Fibroblast of lung (primary cell): ENCODE measurements around the gene GALNT18. TPM values are rescaled to one million over a fixed set of nuclear protein-coding genes. Genes with fewer than 3 reads are reported as not detected.

Experiments used
- DNase-seq, 2 donors: peaks; one replicate each; pipeline versions ENCODE4 v3.0.0 to v3.0.0-alpha.2; 2010; ENCODE audit warnings: low read depth in 2 of 2
- H2AFZ ChIP-seq: 2 replicates; pipeline ENCODE4 v1.5.1; 2012; ENCODE audit warnings: low read length, control low read depth, inconsistent platforms
- H3K27ac ChIP-seq: 2 replicates; pipeline ENCODE4 v1.5.1; 2011; ENCODE audit warnings: low read length, control low read depth; ENCODE audit not compliant: insufficient read depth
- H3K27me3 ChIP-seq: 2 replicates; pipeline ENCODE4 v1.5.1; 2011; ENCODE audit warnings: mild to moderate bottlenecking, low read length; ENCODE audit not compliant: control insufficient read depth, insufficient read depth
- H3K36me3 ChIP-seq: 2 replicates; pipeline ENCODE4 v1.5.1; 2011; ENCODE audit warnings: low read length; ENCODE audit not compliant: control insufficient read depth, insufficient read depth
- H3K4me1 ChIP-seq: 2 replicates; pipeline ENCODE4 v1.5.1; 2011; ENCODE audit warnings: low read length; ENCODE audit not compliant: control insufficient read depth, insufficient read depth; ENCODE audit errors: extremely low read depth
- H3K4me2 ChIP-seq: 2 replicates; pipeline ENCODE4 v1.5.1; 2011; ENCODE audit warnings: low read length, control low read depth; ENCODE audit not compliant: insufficient read depth; ENCODE audit errors: extremely low read depth
- H3K4me3 ChIP-seq, 4 experiments: fragments of 200-600 bp in 1 of 4; sonication (generic) in 1 of 4; replicated peaks in 1 of 4; 2 replicates each; pipeline ENCODE4 v1.5.1; 2011 to 2016; ENCODE audit warnings: low read length in 4 of 4, low read depth in 3 of 4, mild to moderate bottlenecking in 3 of 4, control low read depth in 2 of 4, inconsistent platforms in 1 of 4, mixed read lengths in 1 of 4; ENCODE audit not compliant: insufficient read depth in 1 of 4; ENCODE audit errors: control extremely low read depth in 1 of 4
- H3K79me2 ChIP-seq: 2 replicates; pipeline ENCODE4 v1.5.1; 2012; ENCODE audit warnings: mild to moderate bottlenecking, low read length, inconsistent platforms; ENCODE audit not compliant: control insufficient read depth, insufficient read depth
- H3K9ac ChIP-seq: 2 replicates; pipeline ENCODE4 v1.5.1; 2011; ENCODE audit warnings: mild to moderate bottlenecking, low read length, control low read depth; ENCODE audit not compliant: insufficient read depth
- H3K9me3 ChIP-seq: 2 replicates; pipeline ENCODE4 v1.5.1; 2012; ENCODE audit warnings: low read depth, low read length; ENCODE audit not compliant: control insufficient read depth, insufficient read depth
- H4K20me1 ChIP-seq: 2 replicates; pipeline ENCODE4 v1.5.1; 2011; ENCODE audit warnings: low read length; ENCODE audit not compliant: control insufficient read depth, insufficient read depth; ENCODE audit errors: extremely low read depth
- EZH2 ChIP-seq: IDR thresholded peaks from 2 replicates; pipeline ENCODE4 v1.5.1; 2012; ENCODE audit warnings: low read length, control low read depth, mild to moderate bottlenecking; ENCODE audit errors: missing control alignments
- polyA plus RNA-seq, 2 donors: library from polyadenylated mRNA; depleted of rRNA in 1 of 2; stranded (reverse) in 1 of 2; unstranded in 1 of 2; fragments of >200 nt; gene quantifications; 2 replicates each; pipeline ENCODE4 v1.2.1, GENCODE V29; 2011 to 2012; ENCODE audit warnings: missing spikeins in 1 of 2
- total RNA-seq: library from RNA; depleted of rRNA; stranded (reverse); fragments of >200 nt; gene quantifications from 2 replicates; pipeline ENCODE4 v1.2.1, GENCODE V29; 2014
- TF ChIP-seq, protein P1 (sequence below), 2 donors: IDR thresholded peaks in 1 of 2; conservative IDR thresholded peaks in 1 of 2; 1 replicate in 1 of 2; 2 replicates in 1 of 2; pipeline ENCODE4 v1.5.1; 2011 to 2012; ENCODE audit warnings: low read length in 2 of 2, control low read depth in 1 of 2, inconsistent platforms in 1 of 2, low read depth in 1 of 2, mild to moderate bottlenecking in 1 of 2

Gene GALNT18
- total and polyA plus RNA-seq, 2 donors (not counting 1 experiment from before 2014, with no cell fraction given), result 0.50 to 19.3 TPM

DNA sequence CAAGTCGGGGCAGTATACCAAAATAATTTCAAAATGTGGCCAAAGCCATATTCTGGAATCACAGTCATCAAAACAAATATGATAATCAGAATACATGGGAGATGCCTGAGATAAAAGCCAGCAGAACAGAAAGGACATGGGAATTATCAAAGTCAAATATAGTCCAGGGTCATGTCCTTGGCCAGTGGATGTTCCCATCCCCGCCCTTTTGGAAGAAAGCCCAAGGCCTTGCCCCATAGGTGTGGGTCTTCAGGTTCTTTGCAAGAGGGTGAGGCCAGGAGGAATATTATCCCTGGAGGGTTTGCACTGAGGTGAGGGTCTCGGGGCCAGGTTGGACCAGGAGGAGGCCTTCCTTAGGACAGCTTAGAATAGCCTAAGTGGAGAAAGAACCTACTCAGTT lies 215.2 kb downstream of the GALNT18 start:
- no peak for DNase-seq
- Histone ChIP-seq H3K36me3 (no peaks in the 10 kb centered on the region), H3K9ac (no peak overlapping the region), H3K79me2 (no peaks in the 10 kb centered on the region), H3K9me3 (no peaks in the 10 kb centered on the region), H3K4me3 (no peak overlapping the region), H4K20me1 (no peaks in the 10 kb centered on the region), H3K27ac (no peak overlapping the region), H3K27me3 (no peaks in the 10 kb centered on the region), H2AFZ (no peak overlapping the region), H3K4me2 (no peak overlapping the region), H3K4me1 (no peaks in the 10 kb centered on the region)
- TF ChIP-seq EZH2, result no peak
- TF ChIP-seq, protein P1, sequence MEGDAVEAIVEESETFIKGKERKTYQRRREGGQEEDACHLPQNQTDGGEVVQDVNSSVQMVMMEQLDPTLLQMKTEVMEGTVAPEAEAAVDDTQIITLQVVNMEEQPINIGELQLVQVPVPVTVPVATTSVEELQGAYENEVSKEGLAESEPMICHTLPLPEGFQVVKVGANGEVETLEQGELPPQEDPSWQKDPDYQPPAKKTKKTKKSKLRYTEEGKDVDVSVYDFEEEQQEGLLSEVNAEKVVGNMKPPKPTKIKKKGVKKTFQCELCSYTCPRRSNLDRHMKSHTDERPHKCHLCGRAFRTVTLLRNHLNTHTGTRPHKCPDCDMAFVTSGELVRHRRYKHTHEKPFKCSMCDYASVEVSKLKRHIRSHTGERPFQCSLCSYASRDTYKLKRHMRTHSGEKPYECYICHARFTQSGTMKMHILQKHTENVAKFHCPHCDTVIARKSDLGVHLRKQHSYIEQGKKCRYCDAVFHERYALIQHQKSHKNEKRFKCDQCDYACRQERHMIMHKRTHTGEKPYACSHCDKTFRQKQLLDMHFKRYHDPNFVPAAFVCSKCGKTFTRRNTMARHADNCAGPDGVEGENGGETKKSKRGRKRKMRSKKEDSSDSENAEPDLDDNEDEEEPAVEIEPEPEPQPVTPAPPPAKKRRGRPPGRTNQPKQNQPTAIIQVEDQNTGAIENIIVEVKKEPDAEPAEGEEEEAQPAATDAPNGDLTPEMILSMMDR (conservative IDR thresholded peaks at IDR 0.05 in 1 of 2, IDR thresholded peaks at IDR 0.05 in 1 of 2; ENCODE audit: low read depth in 1 of 2, low read length in 2 of 2), result no peak

GRCh38 chr11:11403763-11404725 lies 217.8 kb downstream of the GALNT18 start:
- Histone ChIP-seq H3K36me3 (no peaks in the 10 kb centered on the region), H3K9ac (no peak overlapping the region), H3K4me3 (no peak overlapping the region), H3K4me1 (no peaks in the 10 kb centered on the region), H4K20me1 (no peaks in the 10 kb centered on the region), H3K27ac (no peak overlapping the region), H3K4me2 (no peak overlapping the region), H3K27me3 (no peaks in the 10 kb centered on the region), H2AFZ (no peak overlapping the region), H3K9me3 (no peaks in the 10 kb centered on the region), H3K79me2 (no peaks in the 10 kb centered on the region)
- peak; percentile 48 to 86 for DNase-seq
- TF ChIP-seq EZH2, result no peak
- TF ChIP-seq, protein P1 (conservative IDR thresholded peaks at IDR 0.05 in 1 of 2, IDR thresholded peaks at IDR 0.05 in 1 of 2; ENCODE audit: low read depth in 1 of 2, low read length in 2 of 2), result no peak

DNA sequence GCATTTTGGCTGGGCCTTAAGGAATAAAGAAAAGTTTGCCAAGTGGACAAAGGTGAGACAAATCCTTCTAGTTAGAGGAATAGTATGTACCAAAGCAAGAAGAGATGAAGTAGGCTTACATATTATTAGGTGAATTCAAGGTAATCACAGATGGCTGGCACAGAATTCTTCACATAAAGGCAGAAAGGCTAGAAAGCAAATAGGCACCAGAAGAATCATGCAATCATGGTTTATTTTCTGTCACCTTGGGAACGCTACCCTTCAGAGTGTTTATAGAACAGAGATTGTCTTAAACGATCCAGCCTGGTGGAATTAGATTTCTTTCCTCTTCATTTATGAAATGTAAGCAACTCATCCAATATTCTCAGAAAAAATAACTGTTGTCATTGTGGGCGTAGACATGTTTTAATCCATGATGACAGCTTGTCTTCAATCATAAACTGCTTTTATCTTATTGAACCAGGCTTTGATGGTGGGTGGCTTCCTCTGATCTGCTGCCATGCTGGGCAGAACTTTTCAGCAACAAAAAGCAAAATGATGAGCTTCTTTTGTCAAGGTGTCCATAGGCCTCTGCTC lies 219.8 kb downstream of the GALNT18 start:
- Histone ChIP-seq H3K4me1 (no peaks in the 10 kb centered on the region), H3K79me2 (no peaks in the 10 kb centered on the region), H3K4me2 (no peak overlapping the region), H3K4me3 (no peak overlapping the region), H3K27me3 (no peaks in the 10 kb centered on the region), H3K9me3 (no peaks in the 10 kb centered on the region), H3K36me3 (no peaks in the 10 kb centered on the region), H2AFZ (no peak overlapping the region), H3K27ac (no peak overlapping the region), H3K9ac (no peak overlapping the region), H4K20me1 (no peaks in the 10 kb centered on the region)
- DNase-seq, result no peak
- TF ChIP-seq, protein P1 (conservative IDR thresholded peaks at IDR 0.05 in 1 of 2, IDR thresholded peaks at IDR 0.05 in 1 of 2; ENCODE audit: low read depth in 1 of 2, low read length in 2 of 2), result no peak
- no peak for TF ChIP-seq EZH2
